Measurements from ENCODE around the gene GSK3B.
"Not testable (repeated sequence)": the region's sequence is repeated elsewhere in the genome, so short reads cannot be mapped to it uniquely, and the experiment has no call there.

GSK3B gene

GRCh38 chr3:120004008-120004498 is 90.2 kb downstream of the GSK3B start:
- DNase-seq: not testable (repeated sequence)

- no peak for DNase-seq
Measured at GRCh38 chr3:119998166-119998565, 96.1 kb downstream of the GSK3B start.

GRCh38 chr3:119990888-119991287 is 103.4 kb downstream of the GSK3B start:
- no peak for DNase-seq

GRCh38 chr3:119989981-119990655 is 104.1 kb downstream of the GSK3B start:
- DNase-seq: no peak

- DNase-seq: not testable (repeated sequence)
Measured at GRCh38 chr3:119986812-119987211, 107.4 kb downstream of the GSK3B start.

- DNase-seq: no peak
Measured at GRCh38 chr3:119981386-119981785, 112.9 kb downstream of the GSK3B start.

- no peak for DNase-seq
Measured at GRCh38 chr3:119978554-119979208, 115.6 kb downstream of the GSK3B start.

GRCh38 chr3:119977353-119977752 is 116.9 kb downstream of the GSK3B start:
- DNase-seq: no peak

- no peak for DNase-seq
Measured at GRCh38 chr3:119976214-119976613, 118.0 kb downstream of the GSK3B start.

GRCh38 chr3:119974656-119975055 is 119.6 kb downstream of the GSK3B start:
- no peak for DNase-seq

- no peak for DNase-seq
Measured at GRCh38 chr3:119973018-119973646, 121.1 kb downstream of the GSK3B start.

- DNase-seq: no peak
Measured at GRCh38 chr3:119969759-119970158, 124.5 kb downstream of the GSK3B start.

- DNase-seq: no peak
Measured at GRCh38 chr3:119967353-119968006, 126.8 kb downstream of the GSK3B start.

- no peak for DNase-seq
Measured at GRCh38 chr3:119965692-119966091, 128.6 kb downstream of the GSK3B start.

- no peak for DNase-seq
Measured at GRCh38 chr3:119964294-119964693, 130.0 kb downstream of the GSK3B start.

GRCh38 chr3:119955972-119956371 is 138.3 kb downstream of the GSK3B start:
- DNase-seq: no peak

- no peak for DNase-seq
Measured at GRCh38 chr3:119950666-119951325, 143.5 kb downstream of the GSK3B start.

- DNase-seq: no peak
Measured at GRCh38 chr3:119945291-119945690, 149.0 kb downstream of the GSK3B start.

- DNase-seq: no peak
Measured at GRCh38 chr3:119944091-119944490, 150.2 kb downstream of the GSK3B start.

- DNase-seq: no peak
Measured at GRCh38 chr3:119939077-119939476, 155.2 kb downstream of the GSK3B start.

- no peak for DNase-seq
Measured at GRCh38 chr3:119937229-119937628, 157.0 kb downstream of the GSK3B start.

GRCh38 chr3:119934249-119934648 is 160.0 kb downstream of the GSK3B start:
- DNase-seq: no peak

GRCh38 chr3:119933207-119933606 is 161.0 kb downstream of the GSK3B start:
- DNase-seq: no peak
